AG10803 (cell line): ENCODE data around the gene HSD3B2.
A peak's percentile ranks its signal among the peaks of the same experiment; 100 is the strongest.

Experiments used
- DNase-seq: peaks from one replicate; pipeline ENCODE4 v3.0.0; 2010; ENCODE audit warnings: low read depth
- H3K4me3 ChIP-seq: 2 replicates; pipeline ENCODE4 v1.5.1; 2011; ENCODE audit warnings: mild to moderate bottlenecking, low read length, control low read depth
- CTCF ChIP-seq: conservative IDR thresholded peaks from 2 replicates; pipeline ENCODE4 v1.5.1; 2011; ENCODE audit warnings: mild to moderate bottlenecking, low read length, control low read depth, inconsistent platforms

HSD3B2 gene

GRCh38 chr1:119449971-119450370, 35.0 kb downstream of the HSD3B2 start:
- TF ChIP-seq CTCF, result 0 out of 2 replicates have a peak, but pooled peaks have one; percentile 7
- no peak overlapping the region for H3K4me3 ChIP-seq
- DNase-seq, result no peak

- TF ChIP-seq CTCF, result no peak
- DNase-seq, result no peak
- no peak overlapping the region for H3K4me3 ChIP-seq
Measured at GRCh38 chr1:119451158-119451557, 36.2 kb downstream of the HSD3B2 start.

- no peak overlapping the region for H3K4me3 ChIP-seq
- no peak for TF ChIP-seq CTCF
- DNase-seq, result no peak
Measured at GRCh38 chr1:119452091-119452490, 37.1 kb downstream of the HSD3B2 start.

- TF ChIP-seq CTCF, result no peak
- peak; percentile 96 for DNase-seq
- H3K4me3 ChIP-seq, result no peak overlapping the region
Measured at GRCh38 chr1:119453021-119453420, 38.1 kb downstream of the HSD3B2 start.

GRCh38 chr1:119462964-119463363, 48.0 kb downstream of the HSD3B2 start:
- TF ChIP-seq CTCF, result no peak
- no peak overlapping the region for H3K4me3 ChIP-seq
- no peak for DNase-seq

GRCh38 chr1:119463569-119463968, 48.6 kb downstream of the HSD3B2 start:
- H3K4me3 ChIP-seq, result no peak overlapping the region
- no peak for DNase-seq
- no peak for TF ChIP-seq CTCF

GRCh38 chr1:119466445-119466844, 51.5 kb downstream of the HSD3B2 start:
- DNase-seq, result no peak
- no peak for TF ChIP-seq CTCF

More at GRCh38 chr1:119466445-119466844, 51.5 kb downstream of the HSD3B2 start:
- H3K4me3 ChIP-seq, result no peak overlapping the region
